Brain microvascular endothelial cell (primary cell): Measurements from ENCODE around the gene CBLC.
A peak's percentile ranks its signal among the peaks of the same experiment; 100 is the strongest.
"Not testable (repeated sequence)": the region's sequence is repeated elsewhere in the genome, so short reads cannot be mapped to it uniquely, and the experiment has no call there.

Experiments
- DNase-seq: peaks from one replicate; pipeline ENCODE4 v3.0.0-alpha.2; 2020
- H3K27ac ChIP-seq: fragments of 250-450 bp; sonication (Bioruptor Pico); 2 replicates; pipeline ENCODE4 v1.5.1; 2020; ENCODE audit warnings: mild to moderate bottlenecking, moderate library complexity
- H3K27me3 ChIP-seq: fragments of 250-450 bp; sonication (Bioruptor Pico); replicated peaks from 2 replicates; pipeline ENCODE4 v1.5.1; 2020; ENCODE audit warnings: mild to moderate bottlenecking
- H3K36me3 ChIP-seq: fragments of 250-450 bp; sonication (Bioruptor Pico); replicated peaks from 2 replicates; pipeline ENCODE4 v1.5.1; 2020; ENCODE audit warnings: mild to moderate bottlenecking
- H3K4me3 ChIP-seq: 2 replicates; pipeline ENCODE4 v1.5.1; 2011; ENCODE audit warnings: low read depth, mild to moderate bottlenecking, control low read depth, low read length, moderate library complexity
- in situ Hi-C: cut with HindIII; loops from 2 replicates; pipeline ENCODE4 v1.10.0; 2017; ENCODE audit warnings: low sequenced_read_pairs, low pct_ligation_motif_present
- TF ChIP-seq, protein P1 (sequence below): IDR thresholded peaks from 2 replicates; pipeline ENCODE4 v1.5.1; 2011; ENCODE audit warnings: low read depth, mild to moderate bottlenecking, moderate library complexity, low read length, control low read depth, inconsistent platforms; ENCODE audit errors: missing control alignments

The CBLC gene

DNA sequence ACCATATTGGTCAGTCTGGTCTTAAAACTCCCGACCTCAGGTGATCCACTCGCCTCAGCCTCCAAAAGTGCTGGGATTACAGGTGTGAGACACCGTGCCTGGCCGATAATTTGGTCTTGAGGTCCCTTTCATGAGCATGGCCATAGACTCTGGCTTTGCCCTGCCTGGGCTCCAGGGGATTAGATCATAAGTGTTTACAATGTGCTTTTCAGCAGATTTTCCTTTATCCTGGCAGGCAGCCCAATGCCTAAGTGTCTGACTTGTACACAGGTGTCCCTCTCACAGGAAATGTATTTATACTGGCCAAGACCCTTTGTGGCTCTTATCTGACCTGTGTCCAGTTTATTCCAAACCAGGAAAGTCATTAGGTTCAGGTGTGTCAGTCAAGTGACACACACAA lies 47.1 kb downstream of the CBLC start:
- TF ChIP-seq, protein P1, sequence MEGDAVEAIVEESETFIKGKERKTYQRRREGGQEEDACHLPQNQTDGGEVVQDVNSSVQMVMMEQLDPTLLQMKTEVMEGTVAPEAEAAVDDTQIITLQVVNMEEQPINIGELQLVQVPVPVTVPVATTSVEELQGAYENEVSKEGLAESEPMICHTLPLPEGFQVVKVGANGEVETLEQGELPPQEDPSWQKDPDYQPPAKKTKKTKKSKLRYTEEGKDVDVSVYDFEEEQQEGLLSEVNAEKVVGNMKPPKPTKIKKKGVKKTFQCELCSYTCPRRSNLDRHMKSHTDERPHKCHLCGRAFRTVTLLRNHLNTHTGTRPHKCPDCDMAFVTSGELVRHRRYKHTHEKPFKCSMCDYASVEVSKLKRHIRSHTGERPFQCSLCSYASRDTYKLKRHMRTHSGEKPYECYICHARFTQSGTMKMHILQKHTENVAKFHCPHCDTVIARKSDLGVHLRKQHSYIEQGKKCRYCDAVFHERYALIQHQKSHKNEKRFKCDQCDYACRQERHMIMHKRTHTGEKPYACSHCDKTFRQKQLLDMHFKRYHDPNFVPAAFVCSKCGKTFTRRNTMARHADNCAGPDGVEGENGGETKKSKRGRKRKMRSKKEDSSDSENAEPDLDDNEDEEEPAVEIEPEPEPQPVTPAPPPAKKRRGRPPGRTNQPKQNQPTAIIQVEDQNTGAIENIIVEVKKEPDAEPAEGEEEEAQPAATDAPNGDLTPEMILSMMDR: no peak
- Histone ChIP-seq H3K4me3 (no peak overlapping the region), H3K36me3 (no peaks in the 10 kb centered on the region), H3K27me3 (peaks cover 9% of the 10 kb centered on the region), H3K27ac (no peak overlapping the region)
- in situ Hi-C loops: no loop called here
- no peak for DNase-seq

DNA sequence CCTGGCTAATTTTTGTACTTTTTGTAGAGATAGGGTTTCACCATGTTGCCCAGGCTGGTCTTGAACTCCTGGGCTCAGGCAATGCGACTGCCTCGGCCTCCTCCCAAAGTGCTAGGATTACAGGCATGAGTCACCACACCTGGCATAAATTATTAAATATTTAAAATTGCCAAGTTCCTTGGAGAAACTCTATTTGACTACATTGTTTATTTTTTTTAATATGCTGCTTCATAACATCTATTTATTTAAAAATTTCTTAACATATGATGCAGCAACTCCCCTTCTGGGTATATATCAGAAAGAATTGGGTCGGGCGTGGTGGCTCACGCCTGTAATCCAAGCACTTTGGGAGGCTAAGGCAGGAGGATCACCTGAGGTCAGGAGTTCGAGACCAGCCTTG lies 55.2 kb downstream of the CBLC start:
- DNase-seq, H3K4me3 ChIP-seq, in situ Hi-C loops, H3K27me3 ChIP-seq, H3K36me3 ChIP-seq, H3K27ac ChIP-seq: not testable (repeated sequence)

DNA sequence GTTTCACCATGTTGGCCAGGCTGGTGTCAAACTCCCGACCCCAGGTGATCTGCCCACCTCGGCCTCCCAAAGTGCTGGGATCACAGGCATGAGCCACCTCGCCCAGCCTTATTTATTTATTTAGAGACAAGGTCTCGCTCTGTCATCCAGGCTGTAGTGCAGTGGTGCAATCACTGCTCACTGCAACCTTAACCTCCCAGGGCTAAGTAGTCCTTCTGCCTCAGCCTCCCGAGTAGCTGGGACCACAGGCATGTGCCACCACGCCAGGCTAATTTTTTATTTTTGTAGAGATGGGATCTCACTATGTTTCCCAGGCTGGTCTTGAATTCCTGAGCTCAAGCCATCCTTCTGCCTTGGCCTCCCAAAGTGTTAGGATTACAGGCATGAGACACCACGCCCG lies 56.7 kb downstream of the CBLC start:
- DNase-seq, H3K36me3 ChIP-seq, H3K4me3 ChIP-seq, in situ Hi-C loops, H3K27ac ChIP-seq, H3K27me3 ChIP-seq: not testable (repeated sequence)

DNA sequence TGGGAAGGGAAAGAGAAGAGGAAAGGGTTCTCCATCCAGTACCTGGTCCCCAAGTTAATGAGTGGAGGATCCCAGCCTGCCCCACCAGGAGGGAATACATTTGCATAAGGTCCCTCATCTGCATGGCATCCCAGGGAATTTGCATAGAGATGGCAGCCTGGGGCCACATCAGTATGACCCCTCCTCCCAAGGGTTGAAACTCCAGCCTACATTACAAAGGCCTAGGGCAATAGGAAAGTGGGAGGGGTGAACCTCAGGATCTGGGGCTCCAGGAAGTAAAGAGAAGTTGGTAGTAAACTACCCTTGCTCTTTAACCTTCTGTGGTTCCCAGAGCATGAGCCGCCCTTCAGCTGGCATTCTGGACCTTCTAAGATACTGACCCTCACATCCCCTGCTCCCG lies 61.6 kb downstream of the CBLC start:
- no peaks in the 10 kb centered on the region for H3K36me3 ChIP-seq
- H3K27ac ChIP-seq: no peak overlapping the region
- TF ChIP-seq, protein P1: no peak
- no peaks in the 10 kb centered on the region for H3K27me3 ChIP-seq
- DNase-seq: no peak
- no peak overlapping the region for H3K4me3 ChIP-seq
- in situ Hi-C loops: no loop called here

DNA sequence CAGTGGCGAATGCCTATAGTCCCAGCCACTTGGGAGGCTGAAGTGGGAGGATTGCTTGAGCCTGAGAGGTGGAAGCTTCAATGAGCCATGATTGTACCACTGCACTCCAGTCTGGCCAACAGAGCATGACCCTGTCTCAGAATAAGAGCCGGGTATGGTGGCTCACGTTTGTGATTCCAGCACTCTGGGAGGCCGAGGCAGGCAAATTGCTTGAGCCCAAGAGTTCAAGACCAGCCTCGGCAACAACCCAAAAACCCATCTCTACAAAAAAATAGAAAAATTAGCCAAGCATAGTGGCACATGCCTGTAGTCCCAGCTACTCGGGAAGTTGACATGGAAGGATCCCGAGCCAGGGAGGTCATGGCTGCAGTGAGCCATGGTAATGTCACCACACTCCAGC lies 63.1 kb downstream of the CBLC start:
- no peaks in the 10 kb centered on the region for H3K36me3 ChIP-seq
- H3K4me3 ChIP-seq: no peak overlapping the region
- in situ Hi-C loops: no loop called here
- no peak for DNase-seq
- H3K27ac ChIP-seq: no peak overlapping the region
- TF ChIP-seq, protein P1: no peak
- H3K27me3 ChIP-seq: no peaks in the 10 kb centered on the region

DNA sequence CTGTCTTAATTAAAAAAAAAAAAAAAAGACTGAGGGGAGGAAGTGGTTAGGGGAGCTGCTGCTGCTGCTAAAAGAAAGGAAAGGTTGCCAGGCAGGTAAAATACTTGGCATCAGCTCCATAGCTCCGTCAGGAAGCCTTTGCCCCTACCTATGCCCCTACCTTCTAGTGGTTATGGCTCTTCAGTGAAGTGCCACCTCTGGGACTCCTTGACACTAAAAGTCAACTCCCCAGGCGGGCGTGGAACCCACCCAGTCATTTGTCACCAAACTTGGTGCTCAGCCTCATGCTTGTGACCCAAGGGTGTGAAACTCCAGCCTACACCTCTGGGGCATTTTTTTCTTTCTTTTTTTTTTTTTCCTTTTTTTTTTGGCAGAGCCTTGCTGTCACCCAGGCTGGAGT lies 63.5 kb downstream of the CBLC start:
- H3K27me3 ChIP-seq: no peaks in the 10 kb centered on the region
- in situ Hi-C loops: no loop called here
- TF ChIP-seq, protein P1: no peak
- no peak overlapping the region for H3K27ac ChIP-seq
- DNase-seq: no peak
- H3K36me3 ChIP-seq: no peaks in the 10 kb centered on the region
- no peak overlapping the region for H3K4me3 ChIP-seq

DNA sequence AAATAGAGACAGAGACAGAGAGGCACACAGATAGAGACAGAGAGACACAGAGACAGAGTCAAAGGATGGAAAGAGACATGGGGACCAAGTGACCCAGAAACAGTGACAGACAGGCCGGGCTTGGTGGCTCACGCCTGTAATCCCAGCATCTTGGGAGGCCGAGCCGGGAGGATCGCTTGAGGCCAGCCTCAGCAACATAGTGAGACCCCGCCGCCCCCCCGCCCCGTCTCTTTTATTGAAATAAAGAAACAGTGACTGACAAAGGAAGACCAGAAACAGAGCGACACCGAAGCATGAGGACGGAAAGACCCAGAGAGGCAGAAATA lies 67.6 kb downstream of the CBLC start:
- TF ChIP-seq, protein P1: no peak
- DNase-seq: no peak
- Histone ChIP-seq H3K27me3 (no peaks in the 10 kb centered on the region), H3K4me3 (peak overlapping the region; percentile 65), H3K27ac (no peak overlapping the region), H3K36me3 (no peaks in the 10 kb centered on the region)
- in situ Hi-C loops: no loop called here
